RKO (cell line): ENCODE measurements around the gene HAUS7.

Source experiments
- DNase-seq: peaks from one replicate; pipeline ENCODE4 v3.0.0-alpha.2; 2016; ENCODE audit warnings: low spot score

The HAUS7 gene

DNA sequence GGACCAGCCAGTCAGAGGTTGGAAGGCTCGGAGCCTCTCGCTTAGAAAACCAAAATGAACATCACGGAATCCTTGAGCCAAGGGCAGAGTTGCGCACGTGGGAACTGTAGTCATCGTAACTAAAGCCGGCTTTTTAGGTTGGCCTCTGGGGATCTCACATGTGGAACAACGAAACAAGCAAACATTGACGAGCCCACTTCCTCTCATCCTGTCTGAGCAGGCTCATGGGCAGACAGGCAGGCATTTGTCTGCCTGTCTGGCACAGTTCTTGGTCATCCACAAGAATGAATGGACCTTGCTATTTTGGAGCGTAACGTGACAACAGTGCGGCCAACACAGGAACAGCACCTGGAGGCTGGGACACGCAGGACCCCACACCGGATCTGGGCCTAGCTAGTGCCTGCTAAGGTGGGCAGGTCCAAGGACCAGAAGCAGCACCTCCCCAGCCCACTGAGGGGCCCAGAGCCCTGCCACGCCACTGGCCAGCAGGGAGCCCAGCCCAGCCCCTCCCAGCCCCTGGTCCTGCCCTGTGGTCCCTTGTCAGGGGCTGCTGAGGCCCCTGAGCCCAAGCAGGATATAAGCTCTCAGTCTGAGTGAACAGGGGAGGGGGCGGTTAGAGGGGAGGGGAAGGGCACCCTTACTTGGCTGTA lies 15.3 kb downstream of the HAUS7 start:
- no peak for DNase-seq

DNA sequence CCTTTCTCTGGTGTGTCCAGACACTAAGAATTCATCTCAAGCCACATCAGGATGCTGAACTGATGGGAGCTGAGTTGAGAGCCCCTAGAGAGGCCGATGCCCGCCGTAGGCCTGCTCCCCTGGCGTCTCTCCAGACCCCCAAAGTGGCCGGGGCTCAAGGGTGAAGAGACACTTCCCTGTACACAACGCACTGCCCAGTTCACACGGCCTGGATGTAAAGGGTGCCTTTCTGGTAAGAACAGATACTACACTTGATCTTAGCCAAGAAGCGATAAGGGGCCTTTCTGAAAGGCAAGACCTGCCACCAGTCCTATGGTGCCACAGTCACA lies 19.5 kb downstream of the HAUS7 start:
- DNase-seq, result no peak

DNA sequence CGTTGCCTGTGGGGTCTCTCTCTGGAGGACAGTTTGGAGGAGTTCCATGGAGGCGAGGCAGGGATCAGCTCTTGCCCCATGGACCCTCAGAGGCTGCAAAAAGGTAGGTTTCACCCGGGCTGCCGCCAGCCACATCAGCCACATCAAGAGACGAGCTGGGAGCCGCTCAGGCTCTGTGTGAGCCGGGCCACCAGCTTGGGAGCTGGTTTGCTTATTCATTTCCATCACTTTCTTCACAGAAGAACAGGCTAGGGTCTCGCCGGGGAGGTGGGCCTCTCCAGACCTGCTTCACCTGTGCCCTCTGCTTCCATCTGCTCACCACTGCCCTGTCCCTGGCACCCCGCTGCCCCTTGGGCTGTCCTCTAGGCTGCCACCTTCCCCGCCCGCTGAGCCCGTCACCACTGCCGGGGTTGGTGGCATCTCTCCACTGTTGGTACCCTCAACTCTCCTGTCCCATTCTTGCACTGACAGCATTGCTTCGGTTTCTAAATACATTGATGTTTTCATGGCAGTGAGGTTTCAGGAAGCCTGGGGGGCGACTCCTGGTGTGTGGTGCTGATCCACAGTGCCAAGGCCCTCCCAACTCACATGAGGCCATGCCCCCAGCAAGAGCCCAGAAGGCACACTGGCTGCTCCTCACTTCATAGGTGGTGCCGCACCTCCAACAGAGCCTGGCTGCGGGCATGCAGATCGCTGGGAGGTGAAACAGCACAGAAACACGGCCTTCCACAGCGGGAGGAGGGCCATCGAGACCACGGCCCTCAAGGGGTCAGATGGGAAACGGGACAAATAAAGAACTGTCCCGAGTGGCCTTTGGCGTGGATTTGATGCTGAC lies 20.0 kb downstream of the HAUS7 start:
- DNase-seq, result no peak

DNA sequence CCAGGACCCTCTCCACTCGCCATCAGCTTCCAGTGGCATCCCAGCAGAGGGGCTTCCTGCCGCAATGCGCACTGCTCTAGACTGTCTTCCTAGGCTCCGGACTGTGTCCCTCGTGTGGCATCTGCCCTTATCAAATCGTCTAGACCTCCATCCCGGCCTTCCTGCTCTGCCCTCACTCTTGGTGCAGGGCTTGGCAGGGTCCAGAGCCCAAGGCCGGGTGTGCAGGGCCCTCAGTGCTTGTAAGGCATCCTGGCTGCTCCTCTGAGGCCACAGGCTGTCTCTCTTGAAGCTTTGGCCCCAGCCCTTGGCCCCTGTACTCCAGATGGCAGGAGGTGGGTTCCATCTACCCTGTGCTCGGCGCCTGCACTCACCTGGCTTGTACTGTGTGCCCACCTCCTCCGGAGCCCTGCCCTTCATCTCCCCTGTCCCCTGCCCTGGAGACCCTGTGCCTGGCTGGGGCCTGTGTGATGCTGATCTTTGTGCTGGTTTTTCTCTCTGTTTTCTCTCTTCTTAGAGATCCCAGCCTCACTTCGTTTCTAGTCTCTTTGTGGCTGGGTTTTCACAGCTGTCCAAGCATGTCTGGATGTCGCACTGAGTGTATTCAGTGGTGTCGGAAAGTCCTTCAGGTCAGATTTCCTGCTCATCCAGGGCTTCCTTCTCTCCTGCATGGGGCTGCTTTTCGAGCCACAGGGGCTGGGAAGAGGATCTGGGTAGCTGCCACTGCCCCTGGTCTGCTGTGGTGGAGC lies 20.8 kb downstream of the HAUS7 start:
- DNase-seq, result no peak

DNA sequence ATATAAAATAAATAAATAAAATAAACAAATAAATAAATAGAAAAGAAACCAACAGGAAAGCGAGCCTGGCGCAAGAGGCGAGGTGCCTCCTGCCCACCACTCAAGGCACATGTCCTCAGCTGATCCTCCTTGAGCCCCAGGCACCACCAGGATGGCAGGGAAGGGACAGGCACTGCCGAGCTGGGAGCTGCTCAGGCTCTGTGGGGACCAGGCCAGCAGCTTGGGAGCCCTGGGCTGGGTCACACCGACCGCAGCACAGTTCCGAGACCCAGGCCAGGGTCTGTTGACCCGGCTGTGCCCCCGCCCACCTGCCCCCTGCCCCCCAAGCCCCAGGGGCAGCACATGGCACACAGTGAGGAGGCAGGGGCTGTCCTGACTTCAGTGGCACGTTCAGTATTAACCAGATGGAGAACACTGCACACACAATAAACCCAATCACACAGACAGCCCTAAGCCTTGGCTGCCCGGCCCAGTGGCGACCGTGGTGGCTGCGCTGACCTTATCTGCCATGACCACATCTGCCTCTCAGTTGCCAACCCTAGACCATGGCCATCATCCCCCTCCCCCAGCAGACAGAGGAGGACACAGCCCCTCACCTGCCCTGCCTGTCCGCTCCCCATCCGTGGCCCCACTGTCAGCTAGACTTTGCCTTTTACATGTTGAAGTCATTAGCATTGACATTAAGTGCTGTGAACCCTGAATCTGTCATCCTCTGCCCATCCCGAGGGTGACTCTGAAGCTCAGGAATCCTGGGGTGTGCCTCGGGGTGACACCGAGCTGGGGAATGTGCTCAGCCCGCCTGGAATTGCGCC lies 21.6 kb downstream of the HAUS7 start:
- DNase-seq, result no peak

DNA sequence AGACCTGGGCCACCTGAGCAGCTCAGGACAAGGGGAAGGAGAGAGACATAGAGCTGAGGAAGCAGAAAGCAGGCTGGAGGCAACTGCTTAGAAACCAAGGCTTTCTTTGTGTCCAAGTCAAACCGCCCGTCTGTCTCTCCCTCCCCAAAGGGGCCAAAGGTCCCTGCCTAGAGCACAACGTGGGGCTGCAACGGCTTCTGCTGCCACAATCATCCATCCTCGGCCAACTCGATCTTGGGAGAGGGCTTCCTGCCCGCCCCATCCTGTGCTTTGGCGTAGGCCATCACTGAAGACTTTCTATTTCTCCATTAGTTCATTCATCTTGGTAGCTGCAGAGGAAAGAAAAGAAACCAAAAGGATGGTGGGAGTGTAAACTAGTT lies 22.8 kb downstream of the HAUS7 start:
- no peak for DNase-seq

DNA sequence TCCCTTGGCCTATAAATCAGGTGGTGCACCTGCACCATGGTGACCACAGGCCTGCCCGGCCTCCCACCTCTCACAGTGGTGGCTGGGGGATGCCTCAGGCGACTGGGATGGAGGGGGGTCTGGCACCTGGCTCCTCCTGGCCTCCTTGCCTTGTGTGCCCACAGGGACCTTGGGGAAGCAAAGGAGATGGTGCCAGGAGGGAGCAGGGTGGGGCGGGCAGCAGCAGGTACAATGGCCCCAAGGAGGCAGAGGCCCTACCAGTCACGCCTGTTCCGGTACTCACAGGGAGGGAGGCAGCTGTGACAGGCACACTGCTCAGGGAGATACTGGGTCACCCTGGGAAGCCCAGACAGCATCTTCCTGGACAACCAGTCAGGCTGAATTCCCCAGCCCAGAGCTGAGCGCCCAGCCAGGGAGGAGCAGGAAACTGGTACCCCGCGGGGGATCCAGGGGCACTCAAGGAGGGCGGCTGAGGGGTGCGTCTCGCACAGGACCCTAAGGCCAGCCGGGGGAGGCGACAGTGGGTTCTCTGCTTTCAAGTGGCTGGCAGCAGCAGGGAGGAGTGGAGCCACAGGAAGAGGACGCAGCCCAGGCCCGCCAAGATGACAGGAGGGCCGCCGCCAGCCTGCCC lies 23.3 kb downstream of the HAUS7 start:
- no peak for DNase-seq

DNA sequence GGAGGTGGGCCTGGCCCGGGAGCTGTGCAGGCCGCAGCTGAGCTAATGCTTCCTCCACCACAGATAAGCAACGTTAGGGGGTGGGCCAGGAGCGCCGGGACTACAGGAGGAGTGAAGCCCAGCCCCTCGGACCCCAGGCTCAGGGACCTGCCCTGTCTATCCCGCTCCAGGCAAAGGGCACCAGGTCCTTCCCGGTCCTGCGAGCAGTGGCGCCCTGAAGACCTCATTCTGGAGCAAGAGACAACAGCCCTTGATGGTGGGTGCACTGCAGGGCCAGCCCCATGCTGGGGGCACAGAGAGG lies 23.8 kb downstream of the HAUS7 start:
- DNase-seq, result no peak

DNA sequence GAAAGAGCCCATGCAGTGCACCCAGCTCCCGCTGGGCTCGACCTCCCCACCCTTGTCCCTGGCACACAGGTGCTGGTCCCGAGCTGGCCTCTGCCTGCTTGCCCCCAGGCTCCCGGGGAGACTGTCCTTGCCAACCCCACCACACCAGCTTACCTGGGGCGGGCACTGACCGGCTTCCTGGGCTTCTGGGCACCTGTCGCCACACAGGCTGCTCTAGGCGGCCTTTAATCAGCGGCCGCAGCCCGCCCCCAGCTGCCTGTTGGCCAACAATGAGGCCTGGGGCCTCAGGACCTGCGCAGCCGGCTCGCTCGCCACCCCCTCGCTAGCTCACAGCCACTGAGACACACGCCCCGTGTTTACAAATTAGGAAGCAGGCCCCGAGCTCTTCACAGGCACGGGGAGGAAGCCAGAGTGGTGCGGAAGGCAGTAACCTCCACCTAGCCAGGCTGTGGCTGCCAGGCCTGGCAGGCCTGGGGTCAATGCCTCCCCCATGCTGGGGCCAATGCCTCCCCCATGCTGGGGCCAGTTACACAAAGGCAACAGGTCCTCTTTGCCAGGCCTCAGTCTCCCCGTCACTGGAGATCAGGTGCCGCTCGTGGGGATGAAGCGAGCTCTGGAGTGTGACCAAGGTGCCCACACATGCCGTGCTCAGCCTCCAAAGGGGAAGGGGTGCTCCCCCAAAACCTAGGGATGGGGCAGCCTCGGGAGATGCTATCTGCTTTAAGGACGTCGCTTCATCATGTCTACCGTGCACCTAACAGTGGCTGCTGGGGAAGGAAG lies 24.3 kb downstream of the HAUS7 start, which contains the start of gene TREX2:
TREX2 (minus strand) TSS at position 201 of the 780 bp plus-strand sequence. CDS start 626 bp downstream, outside the sequence.
- no peak for DNase-seq

DNA sequence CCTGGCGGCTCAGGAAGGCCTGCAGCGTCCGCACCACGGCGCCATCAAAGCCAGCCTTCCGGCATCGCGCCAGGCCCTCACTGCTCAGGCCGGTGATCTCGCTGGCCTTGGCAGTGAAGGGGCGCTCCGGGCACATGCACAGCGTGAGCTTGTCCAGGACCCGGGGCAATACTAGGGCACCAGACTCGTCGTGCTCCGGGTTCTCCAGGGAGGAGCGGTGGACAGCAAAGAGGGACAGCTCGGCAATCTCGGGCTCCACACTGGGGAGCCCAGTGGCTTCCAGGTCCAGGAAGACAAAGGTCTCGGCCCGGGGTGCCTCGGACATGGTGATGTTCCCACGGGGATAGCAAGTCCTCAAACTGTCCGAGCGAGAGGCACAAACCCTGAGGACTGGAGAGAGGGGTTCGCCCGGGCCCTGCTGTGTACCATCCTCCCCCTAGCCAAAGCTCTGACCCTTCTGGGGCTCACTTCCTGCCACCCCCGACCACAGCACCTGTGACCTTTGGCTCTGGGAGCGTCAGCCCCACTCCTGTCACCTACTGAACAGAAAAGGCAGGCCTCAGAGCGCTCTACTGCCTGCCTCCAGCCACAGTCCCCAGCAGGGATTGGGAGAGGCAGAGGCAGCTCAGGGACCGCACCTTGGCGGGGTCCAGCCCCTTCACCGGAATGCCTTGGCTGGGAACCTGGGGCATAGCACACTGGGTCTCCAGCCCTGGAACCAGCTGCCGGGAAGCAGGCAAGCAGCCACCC lies 25.1 kb downstream of the HAUS7 start:
- no peak for DNase-seq

DNA sequence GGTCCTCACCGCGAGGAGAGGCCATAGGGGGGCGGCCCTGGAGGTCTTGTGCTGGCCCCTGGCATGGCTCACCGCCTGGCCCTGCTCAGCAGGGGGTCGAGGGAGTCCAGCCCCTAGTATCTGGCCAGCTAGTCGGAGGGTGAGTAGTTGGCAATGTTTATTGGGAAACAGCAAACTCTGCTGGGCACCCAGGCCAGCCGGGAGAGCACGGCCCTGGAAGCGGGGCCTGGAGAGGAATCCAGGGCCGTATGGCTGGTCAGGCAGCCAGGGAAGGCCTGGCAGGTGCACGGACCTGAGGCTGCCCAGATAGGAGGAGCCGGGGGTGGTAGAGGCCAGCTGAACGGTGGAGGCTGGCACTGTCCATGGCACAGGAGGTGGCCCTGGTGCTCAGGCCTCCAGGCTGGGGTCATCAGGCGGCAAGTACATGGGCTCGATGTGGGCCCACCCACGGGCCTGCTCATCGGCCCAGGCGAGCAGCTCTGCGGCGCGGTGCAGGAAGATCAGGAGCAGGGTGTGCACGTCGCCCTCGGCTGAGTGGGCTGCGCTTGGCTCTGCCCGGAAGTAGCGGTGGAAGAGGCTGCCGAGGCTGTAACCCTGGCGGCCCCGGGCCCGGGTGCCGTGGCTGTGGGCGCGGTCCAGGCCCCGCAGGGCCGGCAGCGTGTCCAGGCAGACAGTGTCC lies 25.9 kb downstream of the HAUS7 start:
- no peak for DNase-seq

DNA sequence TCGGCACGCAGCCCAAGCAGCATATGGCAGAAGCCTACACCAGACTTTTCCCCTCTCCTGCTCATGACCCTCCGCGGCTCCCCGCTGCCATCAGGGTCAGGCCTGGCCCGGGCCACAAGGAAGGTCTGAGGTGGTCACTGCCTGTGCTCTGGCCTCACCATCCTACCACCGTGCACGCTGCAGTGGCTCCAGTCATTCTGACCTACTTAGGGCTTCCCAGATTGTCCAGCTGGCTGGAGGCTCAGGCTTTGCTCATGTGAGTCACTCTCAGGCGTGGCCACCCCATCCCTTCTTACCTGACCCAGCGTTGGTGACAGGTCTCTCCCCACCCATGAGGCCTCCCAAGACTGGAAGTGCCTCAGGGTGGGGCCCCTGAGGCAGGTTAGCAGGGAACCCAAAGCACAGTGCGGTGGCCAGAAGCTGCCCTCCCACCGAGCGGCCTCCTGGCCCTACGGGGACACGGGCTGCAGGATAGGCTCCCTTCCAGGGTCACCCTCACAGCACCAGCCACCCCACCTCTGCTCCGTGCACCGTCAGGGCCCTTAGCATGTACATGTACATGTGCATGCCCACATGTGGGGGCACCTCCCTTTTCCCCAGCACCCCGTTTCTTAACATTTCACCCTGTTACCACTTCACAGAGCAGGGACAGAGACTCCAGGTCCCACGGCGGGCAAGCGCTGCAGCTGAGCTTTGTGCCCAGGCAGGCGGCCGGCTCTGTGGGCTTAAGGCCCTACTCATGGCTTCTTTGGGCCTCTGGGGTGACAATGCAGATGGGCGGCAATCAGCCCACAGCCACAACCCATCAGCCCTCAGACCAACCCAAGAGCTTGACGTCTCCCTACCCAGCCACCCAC lies 26.7 kb downstream of the HAUS7 start:
- DNase-seq, result no peak

DNA sequence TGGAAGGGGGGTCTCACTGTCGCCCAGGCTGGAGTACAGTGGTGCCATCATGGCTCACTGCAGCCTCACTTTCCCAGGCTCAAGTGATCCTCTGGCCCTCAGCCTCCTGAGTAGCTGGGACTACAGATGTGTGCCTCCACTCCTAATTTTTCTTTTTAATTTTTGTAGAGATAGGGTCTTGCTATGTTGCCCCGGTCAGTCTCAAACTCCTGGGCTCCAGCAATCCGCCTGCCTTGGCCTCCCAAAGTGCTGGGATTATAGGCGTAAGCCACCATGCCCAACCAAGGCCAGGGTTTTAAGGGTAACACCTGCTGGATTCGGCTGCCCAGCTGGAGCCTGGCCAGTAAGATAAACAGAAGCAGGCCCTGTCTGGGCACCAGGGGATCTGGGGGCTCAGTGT lies 27.9 kb downstream of the HAUS7 start:
- no peak for DNase-seq

DNA sequence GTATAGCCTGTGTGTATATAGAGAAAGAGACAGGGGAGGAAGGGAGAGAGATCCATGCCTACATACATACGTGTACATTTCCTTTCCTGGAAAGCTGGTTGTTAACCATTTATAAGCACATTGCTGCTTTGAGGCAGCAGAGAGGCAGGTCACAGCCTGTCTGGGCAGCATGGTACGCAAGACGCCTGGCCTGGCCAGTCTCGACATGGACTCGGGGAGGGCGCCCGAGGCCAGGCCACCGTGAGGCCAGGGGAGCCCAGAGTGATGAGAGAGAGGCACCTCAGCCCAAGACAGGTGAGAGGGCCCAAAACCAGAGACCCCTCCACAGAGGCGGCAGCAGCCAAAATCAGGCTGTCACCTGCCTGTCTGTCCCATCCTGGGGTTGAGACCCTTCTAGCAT lies 28.4 kb downstream of the HAUS7 start:
- no peak for DNase-seq

DNA sequence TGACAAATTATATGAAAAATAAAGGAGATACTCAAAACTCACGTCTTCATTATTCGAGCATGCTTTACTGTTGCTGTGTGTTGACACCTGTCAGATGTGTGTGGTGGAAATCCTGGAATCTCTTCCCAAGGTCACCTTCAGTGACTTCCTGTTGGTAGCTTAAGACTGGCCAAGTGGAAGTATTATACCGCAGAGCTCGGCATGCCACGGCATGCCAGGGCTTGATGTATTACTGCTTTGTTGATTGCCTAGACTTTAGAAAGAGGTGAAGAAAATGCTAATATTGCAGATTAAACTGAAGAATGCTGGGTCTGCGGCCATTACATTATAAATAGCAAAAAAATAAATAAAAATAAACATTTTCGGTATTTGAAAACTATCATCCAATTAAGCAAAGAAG lies 29.1 kb downstream of the HAUS7 start:
- no peak for DNase-seq

DNA sequence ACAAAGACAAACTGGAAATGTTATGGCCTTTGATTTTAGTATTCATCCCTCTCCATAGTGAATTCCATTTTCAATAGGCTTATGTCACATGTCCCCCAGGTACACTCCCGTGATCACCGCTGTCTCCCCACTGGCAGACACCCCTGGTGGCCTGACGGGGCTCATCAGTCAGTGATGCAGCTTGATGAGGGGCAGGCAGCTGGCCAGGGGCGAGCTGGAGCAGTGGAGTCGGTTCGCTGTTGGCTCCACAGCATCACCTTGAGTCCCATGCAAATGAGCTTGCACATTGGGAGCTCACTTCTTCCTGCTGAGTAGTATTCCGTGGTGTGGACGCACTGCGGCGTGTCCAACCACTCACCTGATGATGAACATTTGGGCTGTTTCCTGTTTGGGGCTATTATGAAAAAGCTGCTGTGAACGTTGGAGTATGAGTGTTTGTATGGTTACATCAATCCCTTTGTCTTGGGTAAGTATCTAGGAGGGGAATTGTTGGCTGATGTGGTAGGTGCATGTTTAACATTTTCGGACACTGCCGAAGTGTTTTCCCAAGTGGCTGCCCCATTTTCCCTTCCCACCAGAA lies 29.7 kb downstream of the HAUS7 start:
- no peak for DNase-seq

DNA sequence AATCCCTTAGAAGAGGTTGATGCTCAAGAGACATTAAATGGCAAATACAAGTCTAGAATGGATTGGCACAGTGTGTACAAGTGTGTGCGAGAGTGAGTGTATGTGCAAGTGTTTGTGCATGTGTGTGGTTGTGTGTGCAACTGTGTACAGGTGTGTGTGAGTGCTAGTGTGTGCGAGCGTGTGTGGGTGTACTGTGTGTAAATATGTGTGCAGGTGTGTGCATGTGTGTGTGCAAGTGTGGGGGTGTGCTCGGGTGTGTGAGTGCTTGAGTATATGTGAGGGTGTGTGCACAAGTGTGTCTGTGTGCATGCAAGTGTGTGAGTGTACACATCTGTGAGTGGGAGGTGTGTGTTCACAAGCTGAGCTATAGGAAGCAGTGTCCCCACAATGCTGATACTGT lies 30.4 kb downstream of the HAUS7 start:
- DNase-seq, result no peak

DNA sequence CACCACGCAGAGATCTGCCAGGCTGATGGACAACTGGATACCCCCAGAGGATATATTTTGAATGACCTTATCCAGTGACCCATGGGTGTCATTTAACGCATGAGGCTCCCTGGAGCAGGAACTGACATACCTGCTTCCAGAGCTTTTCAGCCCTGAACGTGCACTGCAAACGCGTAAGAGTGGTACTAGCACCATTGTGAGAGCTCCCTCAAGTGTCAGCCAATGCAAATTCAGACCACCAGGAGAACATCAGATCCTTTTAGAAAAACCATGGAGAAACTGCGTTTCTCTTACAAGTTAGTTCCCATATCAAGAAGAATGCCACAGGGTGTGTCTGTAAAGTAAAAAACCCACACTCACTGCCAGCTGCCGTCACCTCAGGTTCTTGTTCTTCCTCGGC lies 31.8 kb downstream of the HAUS7 start:
- DNase-seq, result no peak

DNA sequence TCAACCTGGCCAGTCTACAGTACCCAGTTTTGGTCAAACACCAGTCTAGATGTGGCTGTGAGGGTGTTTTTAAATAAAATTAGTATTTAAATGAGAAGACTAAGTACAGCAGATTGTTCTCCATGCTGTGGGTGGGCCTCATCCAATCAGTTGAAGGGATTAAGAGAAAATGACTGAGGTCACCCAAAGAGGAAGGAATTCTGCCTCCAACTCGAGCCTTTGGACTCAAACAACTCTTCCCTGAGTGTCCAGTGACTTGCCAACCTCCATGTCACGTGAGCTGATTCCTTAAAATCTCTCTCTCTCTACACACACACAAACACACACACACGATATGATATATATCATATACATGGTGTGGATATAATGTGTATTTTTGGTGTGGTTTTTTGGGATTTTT lies 34.5 kb downstream of the HAUS7 start:
- no peak for DNase-seq
